OCI-LY3 (cell line): Measurements from ENCODE around the gene LDB3.

Experiments used
- H2AFZ ChIP-seq: fragments of 200-600, 300-600 bp; shearing (Covaris generic); 2 replicates; pipeline ENCODE4 v1.6.0; 2014; ENCODE audit warnings: antibody characterized with exemption, low read depth, low read length
- H3K27ac ChIP-seq: fragments of 200-600, 300-600 bp; sonication (generic); 2 replicates; pipeline ENCODE4 v1.5.1; 2014; ENCODE audit warnings: mild to moderate bottlenecking, low read length, moderate library complexity, mixed read lengths
- H3K27me3 ChIP-seq: fragments of 200-600, 300-600 bp; sonication (generic); 2 replicates; pipeline ENCODE4 v1.6.1; 2014; ENCODE audit warnings: low read depth, low read length, mixed read lengths
- H3K36me3 ChIP-seq: fragments of 200-600, 300-600 bp; sonication (generic); replicated peaks from 2 replicates; pipeline ENCODE3; 2014; ENCODE audit warnings: low read depth, low read length, mixed read lengths
- H3K4me1 ChIP-seq: fragments of 300-600, 200-600 bp; sonication (generic); 2 replicates; pipeline ENCODE4 v1.6.1; 2014; ENCODE audit warnings: low read length, mixed read lengths
- H3K4me2 ChIP-seq: fragments of 200-600, 300-600 bp; sonication (generic); 2 replicates; pipeline ENCODE4 v1.6.1; 2014; ENCODE audit warnings: low read length, mixed read lengths
- H3K4me3 ChIP-seq: fragments of 300-600, 200-600 bp; sonication (generic); 2 replicates; pipeline ENCODE4 v1.5.1; 2014; ENCODE audit warnings: antibody characterized with exemption, mild to moderate bottlenecking, low read length, moderate library complexity
- H3K79me2 ChIP-seq: fragments of 300-600, 200-600 bp; shearing (Covaris generic); 2 replicates; pipeline ENCODE4 v1.6.1; 2014; ENCODE audit warnings: mild to moderate bottlenecking, low read length, mixed read lengths
- H3K9ac ChIP-seq: fragments of 300-600, 200-600 bp; shearing (Covaris generic); 2 replicates; pipeline ENCODE4 v1.6.0; 2014; ENCODE audit warnings: mild to moderate bottlenecking, low read length, moderate library complexity
- H3K9me3 ChIP-seq: fragments of 200-600, 300-600 bp; shearing (Covaris generic); 2 replicates; pipeline ENCODE4 v1.6.1; 2014; ENCODE audit warnings: low read length, mixed read lengths; ENCODE audit not compliant: insufficient read depth
- H4K20me1 ChIP-seq: fragments of 200-600, 300-600 bp; sonication (generic); 2 replicates; pipeline ENCODE4 v1.6.1; 2016; ENCODE audit warnings: low read length, mixed read lengths; ENCODE audit not compliant: insufficient read depth
- EZH2phosphoT487 ChIP-seq: fragments of 200-600 bp; shearing (Covaris generic); IDR thresholded peaks from 2 replicates; pipeline ENCODE4 v1.6.1; 2018; ENCODE audit warnings: antibody characterized with exemption, mixed run types, low read depth
- TF ChIP-seq, protein P1 (sequence below): fragments of 200-600, 300-600 bp; sonication (generic); IDR thresholded peaks from 2 replicates; pipeline ENCODE4 v1.5.1; 2014; ENCODE audit warnings: antibody characterized with exemption, low read length, low read depth

The LDB3 gene

DNA sequence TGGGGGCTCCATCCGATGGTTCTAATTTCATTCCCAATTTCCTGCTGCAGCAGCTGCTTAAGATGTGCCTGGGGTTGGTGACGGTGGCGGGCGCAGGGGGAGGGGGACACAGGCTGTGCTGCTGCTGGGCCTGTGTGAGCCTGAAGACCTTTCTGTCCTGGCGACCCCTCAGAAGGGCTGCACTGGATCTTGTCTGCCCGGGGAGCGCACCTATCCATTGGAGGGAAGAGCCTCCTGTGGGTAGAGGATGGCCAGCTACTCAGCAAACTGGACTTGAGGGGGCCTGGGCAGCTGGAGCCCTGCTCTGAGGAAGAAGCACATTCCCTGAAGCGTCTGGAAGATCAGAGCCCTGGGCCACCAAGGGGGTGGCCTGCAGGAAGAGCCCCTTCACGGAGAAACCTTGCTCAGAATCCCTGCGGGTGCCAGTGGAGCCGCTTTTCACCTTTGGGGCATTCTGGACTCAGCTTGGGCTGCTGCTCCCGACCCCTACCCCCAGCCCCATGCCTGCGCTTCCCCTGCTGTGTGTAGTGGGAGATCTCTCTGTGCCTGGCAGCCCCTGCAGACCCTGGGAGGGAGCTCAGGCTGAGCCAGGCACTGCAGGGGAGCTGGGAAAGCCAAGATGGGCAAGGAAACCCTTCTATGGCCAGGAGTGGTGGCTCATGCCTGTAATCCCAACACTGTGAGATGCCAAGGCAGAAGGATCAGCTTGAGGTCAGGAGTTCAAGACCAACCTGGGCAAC, 17.8 kb downstream of the LDB3 start:
- Histone ChIP-seq H3K4me2 (no peak overlapping the region), H3K9ac (no peak overlapping the region), H3K4me1 (0 out of 2 replicates have a peak, but pooled peaks cover 5% of the 10 kb centered on the region), H2AFZ (no peak overlapping the region), H3K27me3 (peaks cover 6% of the 10 kb centered on the region), H4K20me1 (no peaks in the 10 kb centered on the region), H3K36me3 (no peaks in the 10 kb centered on the region), H3K4me3 (no peak overlapping the region), H3K9me3 (no peaks in the 10 kb centered on the region), H3K27ac (no peak overlapping the region), H3K79me2 (no peaks in the 10 kb centered on the region)
- TF ChIP-seq, protein P1, sequence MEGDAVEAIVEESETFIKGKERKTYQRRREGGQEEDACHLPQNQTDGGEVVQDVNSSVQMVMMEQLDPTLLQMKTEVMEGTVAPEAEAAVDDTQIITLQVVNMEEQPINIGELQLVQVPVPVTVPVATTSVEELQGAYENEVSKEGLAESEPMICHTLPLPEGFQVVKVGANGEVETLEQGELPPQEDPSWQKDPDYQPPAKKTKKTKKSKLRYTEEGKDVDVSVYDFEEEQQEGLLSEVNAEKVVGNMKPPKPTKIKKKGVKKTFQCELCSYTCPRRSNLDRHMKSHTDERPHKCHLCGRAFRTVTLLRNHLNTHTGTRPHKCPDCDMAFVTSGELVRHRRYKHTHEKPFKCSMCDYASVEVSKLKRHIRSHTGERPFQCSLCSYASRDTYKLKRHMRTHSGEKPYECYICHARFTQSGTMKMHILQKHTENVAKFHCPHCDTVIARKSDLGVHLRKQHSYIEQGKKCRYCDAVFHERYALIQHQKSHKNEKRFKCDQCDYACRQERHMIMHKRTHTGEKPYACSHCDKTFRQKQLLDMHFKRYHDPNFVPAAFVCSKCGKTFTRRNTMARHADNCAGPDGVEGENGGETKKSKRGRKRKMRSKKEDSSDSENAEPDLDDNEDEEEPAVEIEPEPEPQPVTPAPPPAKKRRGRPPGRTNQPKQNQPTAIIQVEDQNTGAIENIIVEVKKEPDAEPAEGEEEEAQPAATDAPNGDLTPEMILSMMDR: no peak
- TF ChIP-seq EZH2phosphoT487: no peak

- H3K4me2 ChIP-seq: no peak overlapping the region
- H3K36me3 ChIP-seq: no peaks in the 10 kb centered on the region
- TF ChIP-seq, protein P1: no peak
- no peak overlapping the region for H3K27ac ChIP-seq
- H3K9me3 ChIP-seq: no peaks in the 10 kb centered on the region
- H3K4me1 ChIP-seq: 0 out of 2 replicates have a peak, but pooled peaks cover 5% of the 10 kb centered on the region
- peaks cover 6% of the 10 kb centered on the region for H3K27me3 ChIP-seq
- H4K20me1 ChIP-seq: no peaks in the 10 kb centered on the region
- H3K79me2 ChIP-seq: no peaks in the 10 kb centered on the region
- no peak overlapping the region for H3K4me3 ChIP-seq
- no peak overlapping the region for H2AFZ ChIP-seq
- H3K9ac ChIP-seq: no peak overlapping the region
These were observed 18.7 kb downstream of the LDB3 start for GRCh38 chr10:86686972-86687371.

DNA sequence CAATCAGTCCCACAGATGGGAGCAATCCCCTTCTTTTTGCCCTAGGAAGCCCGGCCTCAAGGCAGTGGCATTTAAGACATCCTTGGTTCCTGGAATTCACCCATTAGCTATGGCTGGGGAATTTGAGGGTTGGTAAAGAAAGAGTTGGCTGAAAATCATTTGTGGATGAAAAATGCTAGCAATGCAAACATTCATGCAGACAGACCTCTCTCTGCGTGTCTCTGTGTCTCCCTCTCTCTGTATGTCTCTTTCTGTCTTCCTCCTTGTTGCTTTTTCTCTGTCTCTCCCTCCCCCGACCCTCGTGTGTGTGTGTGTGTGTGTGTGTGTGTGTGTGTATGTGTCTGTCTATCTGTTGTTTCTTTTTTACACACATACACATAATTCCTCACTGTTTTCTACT, 19.4 kb downstream of the LDB3 start:
- Histone ChIP-seq H4K20me1 (no peaks in the 10 kb centered on the region), H3K9me3 (no peaks in the 10 kb centered on the region), H3K27me3 (peaks cover 6% of the 10 kb centered on the region), H3K36me3 (no peaks in the 10 kb centered on the region), H3K4me3 (no peak overlapping the region), H3K79me2 (no peaks in the 10 kb centered on the region), H3K4me2 (no peak overlapping the region), H2AFZ (no peak overlapping the region), H3K4me1 (0 out of 2 replicates have a peak, but pooled peaks cover 5% of the 10 kb centered on the region), H3K27ac (no peak overlapping the region), H3K9ac (no peak overlapping the region)
- TF ChIP-seq, protein P1: no peak
- TF ChIP-seq EZH2phosphoT487: no peak

DNA sequence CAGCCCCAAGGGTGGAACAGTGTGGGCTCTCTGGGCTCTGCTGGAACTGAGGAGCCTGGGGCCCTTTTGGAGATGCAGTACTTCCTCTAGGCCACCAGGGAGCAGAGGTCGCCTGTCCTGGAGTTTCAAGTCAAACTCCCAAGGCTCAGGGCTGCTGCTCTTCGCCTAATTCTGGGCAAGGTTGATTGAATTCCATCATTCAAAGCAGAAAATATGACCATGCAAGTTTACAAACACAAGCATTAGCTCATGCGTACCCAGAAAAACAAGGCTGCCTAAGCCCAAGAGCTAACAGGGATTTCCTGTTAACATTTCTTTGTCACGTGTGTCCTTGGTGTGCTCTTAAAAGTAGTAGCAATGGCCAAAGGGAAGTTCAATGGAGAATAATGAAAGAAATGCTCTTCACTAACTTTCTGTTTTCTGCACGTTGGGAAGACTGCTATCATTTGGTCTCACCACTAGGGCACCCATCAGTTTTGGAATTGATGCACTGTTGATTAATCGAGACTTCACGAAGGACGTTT, 20.1 kb downstream of the LDB3 start:
- peak overlapping the region; percentile 83 for H2AFZ ChIP-seq
- H3K9me3 ChIP-seq: no peaks in the 10 kb centered on the region
- H4K20me1 ChIP-seq: no peaks in the 10 kb centered on the region
- no peaks in the 10 kb centered on the region for H3K79me2 ChIP-seq
- no peak overlapping the region for H3K27ac ChIP-seq
- peak overlapping the region; percentile 64 for H3K4me2 ChIP-seq
- TF ChIP-seq, protein P1: peak; percentile 63
- TF ChIP-seq EZH2phosphoT487: no peak
- H3K4me1 ChIP-seq: 0 out of 2 replicates have a peak, but pooled peaks cover 5% of the 10 kb centered on the region
- H3K4me3 ChIP-seq: peak overlapping the region; percentile 53
- H3K27me3 ChIP-seq: peaks cover 4% of the 10 kb centered on the region; the same call in 1 of the 2 replicates
- H3K36me3 ChIP-seq: no peaks in the 10 kb centered on the region
- H3K9ac ChIP-seq: 0 out of 2 replicates have a peak overlapping the region, but pooled peaks have one; percentile 30
